ENCODE results near the gene TIMP1.

Gene TIMP1

GRCh38 chrX:47560934-47561658 lies 21.1 kb upstream of the TIMP1 start, which contains the start of gene ARAF (continued):
- TF ChIP-seq ZNF704 (tag by site-specific recombination; IDR thresholded peaks at IDR 0.05) = no peak
- TF ChIP-seq ZSCAN18 (tag by site-specific recombination; IDR thresholded peaks at IDR 0.05) = no peak
- no peak for TF ChIP-seq ZNF26 (tag by site-specific recombination; IDR thresholded peaks at IDR 0.05)

GRCh38 chrX:47561659-47562151 lies 20.5 kb upstream of the TIMP1 start:
- ChIA-PET POLR2A (no interaction called here), CTCF (interaction anchor here (0.7 to 1.1 kb wide), 4 partner anchors 15 to 185 kb away, joined by 3 to 4 read pairs (median 3); no protein-coding TSS in a partner anchor)
- Histone ChIP-seq H3K4me3 (ENCODE audit: low read depth, low read length) (peak overlapping the region; percentile 82), H3K36me3 (ENCODE audit: control insufficient read depth in 2 of 2, insufficient read depth in 1 of 2, low read length in 2 of 2) (peaks cover 0 to 35% of the 10 kb centered on the region in 2 experiments; a peak in 1 of 3 replicates), H3K4me1 (ENCODE audit: control insufficient read depth, insufficient read depth, low read length) (no peaks in the 10 kb centered on the region; the same call in 1 of the 2 replicates), H3K27ac (ENCODE audit: extremely low read depth, low read depth, low read length) (peak overlapping the region; percentile 63; the same call in 1 of the 2 replicates), H3K9me3 (ENCODE audit: control insufficient read depth, insufficient read depth, low read depth, low read length) (no peaks in the 10 kb centered on the region)
- TF ChIP-seq WT1 (tag by site-specific recombination; IDR thresholded peaks at IDR 0.05) (0 out of 2 replicates have a peak, but pooled peaks have one; percentile 2), ZBTB44 (tag by site-specific recombination; IDR thresholded peaks at IDR 0.05) (no peak), YY2 (tag by site-specific recombination; IDR thresholded peaks at IDR 0.05) (no peak), ZNF585B (tag by site-specific recombination; IDR thresholded peaks at IDR 0.05) (no peak), ZNF335 (tag by site-specific recombination; conservative IDR thresholded peaks at IDR 0.05) (peak; percentile 82)

GRCh38 chrX:47562615-47563243 lies 19.5 kb upstream of the TIMP1 start:
- Histone ChIP-seq H3K4me3 (ENCODE audit: low read depth, low read length) (no peak overlapping the region), H3K4me1 (ENCODE audit: control insufficient read depth, insufficient read depth, low read length) (no peaks in the 10 kb centered on the region; the same call in 1 of the 2 replicates), H3K27ac (ENCODE audit: extremely low read depth, low read depth, low read length) (no peak overlapping the region), H3K36me3 (ENCODE audit: control insufficient read depth in 2 of 2, insufficient read depth in 1 of 2, low read length in 2 of 2) (peaks cover 0 to 45% of the 10 kb centered on the region in 2 experiments; a peak in 1 of 3 replicates), H3K9me3 (ENCODE audit: control insufficient read depth, insufficient read depth, low read depth, low read length) (no peaks in the 10 kb centered on the region)
- CTCF ChIA-PET = interaction anchor here (0.6 to 1.2 kb wide), 6 partner anchors 16 to 237 kb away, joined by 3 to 4 read pairs (median 3); no protein-coding TSS in a partner anchor
- TF ChIP-seq KLF16 (tag by site-specific recombination; IDR thresholded peaks at IDR 0.05) = no peak
- peak; percentile 50 for TF ChIP-seq SCRT2 (tag by site-specific recombination; IDR thresholded peaks at IDR 0.05)
- POLR2A ChIA-PET = interaction anchor here (0.6 kb wide), 1 partner anchor 433 kb away, joined by 3 read pairs; no protein-coding TSS in a partner anchor

- no peaks in the 10 kb centered on the region for H3K9me3 ChIP-seq (ENCODE audit: control insufficient read depth, insufficient read depth, low read depth, low read length)
- TF ChIP-seq ZNF114 (tag by site-specific recombination; IDR thresholded peaks at IDR 0.05) (no peak), BCL11A (tag by site-specific recombination; IDR thresholded peaks at IDR 0.05; ENCODE audit: low read depth) (no peak), ZNF292 (tag by site-specific recombination; IDR thresholded peaks at IDR 0.05; ENCODE audit: borderline replicate concordance, low read depth) (no peak), MYNN (tag by site-specific recombination; IDR thresholded peaks at IDR 0.05; ENCODE audit: borderline replicate concordance) (no peak)
- H3K4me1 ChIP-seq (ENCODE audit: control insufficient read depth, insufficient read depth, low read length) = no peaks in the 10 kb centered on the region; the same call in 1 of the 2 replicates
- no peak overlapping the region for H3K27ac ChIP-seq (ENCODE audit: extremely low read depth, low read depth, low read length)
- H3K4me3 ChIP-seq (ENCODE audit: low read depth, low read length) = no peak overlapping the region
- ChIA-PET CTCF (interaction anchor here (1.2 kb wide), 1 partner anchor 81 kb away, joined by 4 read pairs; no protein-coding TSS in a partner anchor), POLR2A (no interaction called here)
- H3K36me3 ChIP-seq (ENCODE audit: control insufficient read depth in 2 of 2, insufficient read depth in 1 of 2, low read length in 2 of 2) = peaks cover 0 to 56% of the 10 kb centered on the region in 2 experiments; a peak in 1 of 3 replicates
Measured at GRCh38 chrX:47563801-47564315, 18.4 kb upstream of the TIMP1 start.
